Ishikawa (cell line): ENCODE measurements around the gene ARHGEF10L.

Experiments used
- CEBPB ChIP-seq: IDR thresholded peaks from 2 replicates; pipeline ENCODE4 v1.6.1; 2012
- CREB1 ChIP-seq: IDR thresholded peaks from 2 replicates; pipeline ENCODE4 v1.6.1; 2012; ENCODE audit warnings: low read depth
- EGR1 ChIP-seq: IDR thresholded peaks from 2 replicates; pipeline ENCODE4 v1.6.1; 2012
- EP300 ChIP-seq: IDR thresholded peaks from 2 replicates; pipeline ENCODE4 v1.6.1; 2012; ENCODE audit warnings: borderline replicate concordance
- FOXM1 ChIP-seq: IDR thresholded peaks from 2 replicates; pipeline ENCODE4 v1.6.1; 2012; ENCODE audit warnings: low read depth, borderline replicate concordance
- NFIC ChIP-seq: IDR thresholded peaks from 2 replicates; pipeline ENCODE4 v1.6.1; 2012
- RAD21 ChIP-seq: IDR thresholded peaks from 2 replicates; pipeline ENCODE4 v1.6.1; 2012; ENCODE audit warnings: low read depth
- TAF1 ChIP-seq: IDR thresholded peaks from 2 replicates; pipeline ENCODE4 v1.6.1; 2012; ENCODE audit warnings: low read depth, mild to moderate bottlenecking
- TCF12 ChIP-seq: IDR thresholded peaks from 2 replicates; pipeline ENCODE4 v1.6.1; 2012; ENCODE audit warnings: low read depth
- TEAD4 ChIP-seq: IDR thresholded peaks from 2 replicates; pipeline ENCODE4 v1.6.1; 2012
- YY1 ChIP-seq: IDR thresholded peaks from 2 replicates; pipeline ENCODE4 v1.6.1; 2012; ENCODE audit warnings: low read depth
- ZBTB7A ChIP-seq: IDR thresholded peaks from 2 replicates; pipeline ENCODE4 v1.6.1; 2012; ENCODE audit warnings: low read depth
- TF ChIP-seq, protein P1 (sequence below): IDR thresholded peaks from 2 replicates; pipeline ENCODE4 v1.6.1; 2012
- TF ChIP-seq, protein P2 (sequence below): IDR thresholded peaks from 2 replicates; pipeline ENCODE4 v1.6.1; 2012; ENCODE audit warnings: low read depth, mild to moderate bottlenecking
- TF ChIP-seq, protein P3 (sequence below): IDR thresholded peaks from 2 replicates; pipeline ENCODE4 v1.6.1; 2012

ARHGEF10L gene

DNA sequence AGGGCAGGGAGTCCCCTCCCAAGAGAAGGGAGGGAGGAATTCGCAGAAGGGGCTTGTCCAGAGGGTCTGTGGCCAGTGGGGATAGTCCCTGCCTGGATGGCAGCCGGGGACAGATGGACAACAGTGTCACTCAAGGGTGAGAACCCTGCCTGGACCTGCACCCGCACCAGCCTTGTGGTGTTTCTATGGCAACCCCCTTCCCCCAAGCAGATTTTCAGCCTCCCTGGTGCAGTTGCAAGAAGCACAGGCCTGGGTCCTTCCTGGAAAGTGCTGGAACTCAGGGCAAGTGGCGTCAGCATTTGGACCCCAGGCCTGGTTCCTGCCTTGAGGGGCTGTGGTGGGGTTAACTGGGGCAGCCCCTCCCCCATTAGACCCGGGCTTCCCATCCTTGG is 131.8 kb downstream of the ARHGEF10L start:
- no peak for TF ChIP-seq TEAD4
- TF ChIP-seq, protein P1, sequence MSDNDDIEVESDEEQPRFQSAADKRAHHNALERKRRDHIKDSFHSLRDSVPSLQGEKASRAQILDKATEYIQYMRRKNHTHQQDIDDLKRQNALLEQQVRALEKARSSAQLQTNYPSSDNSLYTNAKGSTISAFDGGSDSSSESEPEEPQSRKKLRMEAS: no peak

DNA sequence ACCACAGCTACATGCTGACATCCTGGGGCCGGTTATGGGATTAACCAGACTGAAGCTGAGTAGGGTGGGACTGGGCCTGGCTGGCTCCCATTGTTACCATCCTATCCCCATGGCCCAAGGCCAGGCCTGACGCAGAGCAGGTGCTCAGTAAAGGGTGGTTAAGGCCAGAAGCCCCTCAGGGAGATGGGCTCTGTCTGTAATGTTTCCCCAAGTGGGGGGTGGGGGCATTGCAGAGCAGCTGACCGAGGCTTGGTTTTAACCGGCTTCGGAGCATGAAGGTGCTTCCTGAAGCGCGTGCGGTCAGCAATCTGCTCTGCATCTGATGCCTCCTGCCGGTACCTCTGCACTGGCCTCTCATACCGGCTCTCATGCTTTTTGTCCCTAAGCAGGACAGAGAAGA is 132.2 kb downstream of the ARHGEF10L start:
- no peak for TF ChIP-seq RAD21
- TF ChIP-seq, protein P1: no peak
- TF ChIP-seq, protein P2, sequence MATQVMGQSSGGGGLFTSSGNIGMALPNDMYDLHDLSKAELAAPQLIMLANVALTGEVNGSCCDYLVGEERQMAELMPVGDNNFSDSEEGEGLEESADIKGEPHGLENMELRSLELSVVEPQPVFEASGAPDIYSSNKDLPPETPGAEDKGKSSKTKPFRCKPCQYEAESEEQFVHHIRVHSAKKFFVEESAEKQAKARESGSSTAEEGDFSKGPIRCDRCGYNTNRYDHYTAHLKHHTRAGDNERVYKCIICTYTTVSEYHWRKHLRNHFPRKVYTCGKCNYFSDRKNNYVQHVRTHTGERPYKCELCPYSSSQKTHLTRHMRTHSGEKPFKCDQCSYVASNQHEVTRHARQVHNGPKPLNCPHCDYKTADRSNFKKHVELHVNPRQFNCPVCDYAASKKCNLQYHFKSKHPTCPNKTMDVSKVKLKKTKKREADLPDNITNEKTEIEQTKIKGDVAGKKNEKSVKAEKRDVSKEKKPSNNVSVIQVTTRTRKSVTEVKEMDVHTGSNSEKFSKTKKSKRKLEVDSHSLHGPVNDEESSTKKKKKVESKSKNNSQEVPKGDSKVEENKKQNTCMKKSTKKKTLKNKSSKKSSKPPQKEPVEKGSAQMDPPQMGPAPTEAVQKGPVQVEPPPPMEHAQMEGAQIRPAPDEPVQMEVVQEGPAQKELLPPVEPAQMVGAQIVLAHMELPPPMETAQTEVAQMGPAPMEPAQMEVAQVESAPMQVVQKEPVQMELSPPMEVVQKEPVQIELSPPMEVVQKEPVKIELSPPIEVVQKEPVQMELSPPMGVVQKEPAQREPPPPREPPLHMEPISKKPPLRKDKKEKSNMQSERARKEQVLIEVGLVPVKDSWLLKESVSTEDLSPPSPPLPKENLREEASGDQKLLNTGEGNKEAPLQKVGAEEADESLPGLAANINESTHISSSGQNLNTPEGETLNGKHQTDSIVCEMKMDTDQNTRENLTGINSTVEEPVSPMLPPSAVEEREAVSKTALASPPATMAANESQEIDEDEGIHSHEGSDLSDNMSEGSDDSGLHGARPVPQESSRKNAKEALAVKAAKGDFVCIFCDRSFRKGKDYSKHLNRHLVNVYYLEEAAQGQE: no peak
- TF ChIP-seq YY1: no peak
- TF ChIP-seq CREB1: no peak
- no peak for TF ChIP-seq TAF1
- TF ChIP-seq EP300: no peak

DNA sequence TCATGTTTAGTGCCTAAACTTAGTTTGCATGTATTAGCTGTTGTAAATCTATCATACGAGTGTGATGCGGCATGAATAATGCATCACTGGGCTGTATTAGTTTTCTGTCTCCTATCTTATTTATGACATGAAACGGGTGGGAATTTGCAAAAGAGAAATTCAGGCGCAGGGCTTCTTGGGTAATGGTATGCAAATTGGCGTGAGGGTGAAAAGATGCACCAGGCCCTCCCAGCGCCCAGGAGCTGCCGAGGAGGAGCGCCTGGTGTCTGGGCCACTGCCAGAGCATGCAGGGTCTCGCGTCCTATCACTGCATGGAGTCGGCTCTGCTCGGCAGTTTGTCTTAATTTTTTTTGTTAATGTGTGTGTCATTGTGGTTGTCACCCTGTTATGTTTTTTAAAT is 132.7 kb downstream of the ARHGEF10L start:
- no peak for TF ChIP-seq RAD21
- no peak for TF ChIP-seq TEAD4
- no peak for TF ChIP-seq FOXM1
- TF ChIP-seq ZBTB7A: no peak
- TF ChIP-seq, protein P2: no peak
- TF ChIP-seq EP300: no peak
- TF ChIP-seq YY1: no peak
- no peak for TF ChIP-seq NFIC
- TF ChIP-seq, protein P1: no peak

DNA sequence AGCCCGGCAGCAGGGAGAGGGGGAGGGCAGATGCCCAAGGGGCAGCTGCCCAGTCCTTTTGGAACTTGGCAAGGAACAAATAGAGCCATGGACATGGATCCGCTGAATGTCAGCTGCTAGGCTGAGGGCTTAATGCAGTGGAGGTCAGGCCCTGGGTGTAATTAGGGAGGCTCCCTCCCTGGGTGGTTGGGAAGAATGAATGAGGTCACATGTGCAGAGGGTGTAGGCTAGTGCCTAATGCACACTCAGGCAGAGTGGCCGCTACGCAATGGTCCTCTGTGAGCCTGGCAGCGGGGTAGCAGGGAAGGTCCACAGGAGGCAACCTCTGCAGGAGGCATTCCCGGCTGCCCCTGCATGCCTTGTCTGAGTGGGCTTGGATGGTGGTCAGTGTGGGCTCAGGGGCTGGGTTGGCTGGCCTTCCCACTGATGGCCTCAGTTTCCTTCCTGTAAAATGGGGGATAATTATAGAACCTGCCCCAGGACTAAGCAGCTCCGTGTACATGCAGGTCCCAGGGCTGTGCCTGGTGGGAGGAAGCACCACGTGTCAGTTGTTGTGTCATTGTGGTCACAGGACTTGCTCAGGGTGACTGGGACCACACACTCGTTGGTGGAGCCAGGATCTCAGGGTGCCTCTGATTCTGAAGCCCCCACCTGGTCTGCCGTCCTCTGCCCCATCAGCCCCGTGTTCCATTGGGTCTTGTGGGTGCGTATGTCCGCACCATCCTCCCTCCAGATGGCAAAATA is 134.0 kb downstream of the ARHGEF10L start:
- TF ChIP-seq EP300 (no peak), FOXM1 (no peak), TAF1 (no peak), RAD21 (no peak), ZBTB7A (no peak), EGR1 (no peak), TCF12 (no peak), YY1 (no peak), CEBPB (no peak), NFIC (no peak), CREB1 (no peak), TEAD4 (no peak)
- TF ChIP-seq, protein P2: no peak
- TF ChIP-seq, protein P1: no peak
- TF ChIP-seq, protein P3, sequence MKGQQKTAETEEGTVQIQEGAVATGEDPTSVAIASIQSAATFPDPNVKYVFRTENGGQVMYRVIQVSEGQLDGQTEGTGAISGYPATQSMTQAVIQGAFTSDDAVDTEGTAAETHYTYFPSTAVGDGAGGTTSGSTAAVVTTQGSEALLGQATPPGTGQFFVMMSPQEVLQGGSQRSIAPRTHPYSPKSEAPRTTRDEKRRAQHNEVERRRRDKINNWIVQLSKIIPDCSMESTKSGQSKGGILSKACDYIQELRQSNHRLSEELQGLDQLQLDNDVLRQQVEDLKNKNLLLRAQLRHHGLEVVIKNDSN: no peak

DNA sequence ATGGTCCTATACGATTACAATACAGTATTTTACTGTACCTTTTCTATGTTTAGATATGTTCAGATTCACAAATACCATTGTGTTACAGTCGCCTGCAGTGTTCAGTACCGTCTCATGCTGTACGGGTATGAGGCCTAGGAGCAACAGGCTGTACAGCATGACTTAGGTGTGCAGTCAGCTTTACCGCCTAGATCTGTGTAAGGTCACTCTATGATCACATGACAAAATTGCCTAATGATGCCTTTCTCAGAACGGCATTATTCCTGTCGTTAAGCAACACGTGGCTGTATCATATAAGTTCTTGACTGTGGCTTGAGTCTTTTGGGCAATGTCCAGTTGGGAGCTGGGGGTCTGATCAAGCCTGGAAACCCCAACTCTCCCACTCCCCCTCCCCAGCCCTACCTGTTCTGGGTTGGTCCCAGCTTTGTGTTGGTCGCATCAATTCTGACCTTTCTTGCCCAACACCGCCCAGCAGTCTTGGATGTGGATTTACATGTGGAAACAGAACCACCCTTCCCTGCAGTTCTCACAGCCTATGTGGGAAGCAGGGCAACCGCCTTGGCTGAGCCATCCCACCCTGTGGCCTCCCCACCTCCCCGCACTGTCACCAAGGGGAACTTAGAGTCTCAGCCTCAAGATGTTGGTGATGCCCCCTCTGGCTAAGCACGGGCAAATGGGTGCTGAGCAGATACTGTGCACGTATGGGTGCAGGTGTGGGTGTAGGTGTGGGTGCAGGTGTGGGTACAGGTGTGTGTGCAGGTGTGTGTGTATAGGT is 135.4 kb downstream of the ARHGEF10L start:
- TF ChIP-seq ZBTB7A: no peak
- no peak for TF ChIP-seq EP300
- no peak for TF ChIP-seq NFIC
- no peak for TF ChIP-seq RAD21
- TF ChIP-seq, protein P3: no peak
- TF ChIP-seq, protein P1: no peak
- TF ChIP-seq FOXM1: no peak
